ENCODE measurements around the gene FBXO31.

DNA sequence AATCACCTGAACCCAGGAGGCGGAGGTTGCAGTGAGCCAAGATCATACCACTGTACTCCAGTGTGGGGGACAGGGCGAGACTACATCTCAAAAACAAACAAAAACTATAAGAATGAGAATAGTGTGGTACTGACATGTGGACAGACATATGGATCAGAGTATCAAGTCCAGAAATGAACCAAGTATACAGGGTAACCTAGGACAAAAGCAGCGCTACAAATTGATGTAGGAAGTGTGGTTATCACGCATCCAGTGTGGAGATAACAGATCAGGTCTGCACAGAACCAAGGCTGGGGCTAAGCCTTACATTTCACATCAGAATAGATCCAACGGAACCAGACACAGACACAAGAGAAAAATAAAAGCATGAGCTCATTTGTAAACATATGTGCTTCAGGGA is 43.4 kb downstream of the FBXO31 start:
- no peak for TF ChIP-seq POLR2A (IDR thresholded peaks at IDR 0.05; ENCODE audit: low read depth, low read length)
- no peak for TF ChIP-seq POLR2AphosphoS5 (IDR thresholded peaks at IDR 0.05; ENCODE audit: low read depth, low read length)

Measured in GM12892 (cell line).